ENCODE results near the gene SLC10A7.
A peak's percentile ranks its signal among the peaks of the same experiment; 100 is the strongest.

The SLC10A7 gene

DNA sequence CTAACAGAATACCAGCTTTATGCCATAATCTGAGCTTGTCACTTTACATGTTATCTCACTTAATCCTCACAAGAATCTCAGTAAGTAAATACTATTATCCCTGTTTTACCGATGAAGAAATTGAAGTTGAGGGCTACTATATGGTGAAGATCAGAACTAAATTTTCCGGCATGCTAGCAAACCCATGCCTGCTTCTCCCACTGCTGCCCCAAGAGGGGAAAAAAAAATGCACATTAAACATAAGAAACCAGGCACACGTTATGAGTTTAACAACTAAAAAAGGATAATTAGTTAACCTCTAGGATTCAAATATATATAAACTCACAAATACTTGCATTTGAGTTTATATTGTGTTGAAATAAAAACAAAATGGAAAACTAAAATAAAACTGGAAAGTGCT lies 10.8 kb downstream of the SLC10A7 start:
- no peaks in the 10 kb centered on the region for H4K20me1 ChIP-seq (ENCODE audit: low read depth, low read length)
- no peak overlapping the region for H2AFZ ChIP-seq (ENCODE audit: low read depth, low read length, severe bottlenecking)
- no peaks in the 10 kb centered on the region; the same call in 1 of the 2 replicates for H3F3A ChIP-seq (ENCODE audit: insufficient read depth)
- H3K9me3 ChIP-seq (ENCODE audit: insufficient read depth, low read length): no peaks in the 10 kb centered on the region
- no peaks in the 10 kb centered on the region for H3K79me2 ChIP-seq (ENCODE audit: insufficient read depth, low read length)
- H3K27ac ChIP-seq (ENCODE audit: low read depth, low read length): no peak overlapping the region
- no peaks in the 10 kb centered on the region for H3K27me3 ChIP-seq (ENCODE audit: low read length)
- TF ChIP-seq EZH2phosphoT487 (conservative IDR thresholded peaks at IDR 0.05; ENCODE audit: low read length): no peak
- TF ChIP-seq, protein P1, sequence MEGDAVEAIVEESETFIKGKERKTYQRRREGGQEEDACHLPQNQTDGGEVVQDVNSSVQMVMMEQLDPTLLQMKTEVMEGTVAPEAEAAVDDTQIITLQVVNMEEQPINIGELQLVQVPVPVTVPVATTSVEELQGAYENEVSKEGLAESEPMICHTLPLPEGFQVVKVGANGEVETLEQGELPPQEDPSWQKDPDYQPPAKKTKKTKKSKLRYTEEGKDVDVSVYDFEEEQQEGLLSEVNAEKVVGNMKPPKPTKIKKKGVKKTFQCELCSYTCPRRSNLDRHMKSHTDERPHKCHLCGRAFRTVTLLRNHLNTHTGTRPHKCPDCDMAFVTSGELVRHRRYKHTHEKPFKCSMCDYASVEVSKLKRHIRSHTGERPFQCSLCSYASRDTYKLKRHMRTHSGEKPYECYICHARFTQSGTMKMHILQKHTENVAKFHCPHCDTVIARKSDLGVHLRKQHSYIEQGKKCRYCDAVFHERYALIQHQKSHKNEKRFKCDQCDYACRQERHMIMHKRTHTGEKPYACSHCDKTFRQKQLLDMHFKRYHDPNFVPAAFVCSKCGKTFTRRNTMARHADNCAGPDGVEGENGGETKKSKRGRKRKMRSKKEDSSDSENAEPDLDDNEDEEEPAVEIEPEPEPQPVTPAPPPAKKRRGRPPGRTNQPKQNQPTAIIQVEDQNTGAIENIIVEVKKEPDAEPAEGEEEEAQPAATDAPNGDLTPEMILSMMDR (IDR thresholded peaks at IDR 0.05; ENCODE audit: insufficient read depth, low read length, poor library complexity, severe bottlenecking): peak; percentile 16
- H3K9ac ChIP-seq (ENCODE audit: low read length): no peak overlapping the region
- no peak overlapping the region for H3K4me2 ChIP-seq (ENCODE audit: low read depth, low read length, poor library complexity, severe bottlenecking)
- H3K4me3 ChIP-seq (ENCODE audit: insufficient read depth, low read length, poor library complexity, severe bottlenecking): no peak overlapping the region
- no peaks in the 10 kb centered on the region for H3K9me2 ChIP-seq (replicated peaks; ENCODE audit: insufficient read depth, low read length)
- H3K36me3 ChIP-seq (ENCODE audit: low read length): no peaks in the 10 kb centered on the region

DNA sequence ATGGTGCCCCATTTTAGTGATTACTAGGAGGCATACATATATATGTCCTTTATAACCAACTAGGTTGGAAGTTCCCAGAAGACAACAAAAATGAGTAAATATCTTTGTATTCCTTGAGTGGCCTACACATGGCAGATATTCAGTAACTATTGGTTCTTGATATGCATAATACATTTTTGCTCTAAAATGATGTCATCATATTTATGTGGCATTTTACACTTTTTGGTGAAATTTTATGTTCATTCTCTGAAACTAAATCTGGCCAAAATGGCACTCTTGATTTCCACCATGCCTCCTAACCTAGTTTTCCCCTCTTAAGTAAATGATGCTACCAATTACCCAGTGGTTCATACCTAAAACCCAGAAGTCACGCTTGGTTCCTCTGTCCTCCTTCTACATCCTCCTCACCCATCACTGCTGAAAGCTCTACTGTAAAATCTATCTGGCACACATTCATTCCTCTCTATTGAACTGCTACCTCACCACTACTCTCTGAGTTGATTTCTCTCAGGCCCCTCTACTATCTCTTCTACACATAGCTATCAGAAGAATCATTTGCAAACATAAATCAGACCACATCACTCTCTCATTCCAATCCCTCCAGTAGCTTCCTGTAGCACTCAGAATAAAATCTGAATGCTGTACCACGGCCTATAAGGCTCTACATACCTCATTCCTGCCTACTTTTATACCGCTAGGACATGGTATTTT lies 13.4 kb downstream of the SLC10A7 start:
- Histone ChIP-seq H3K36me3 (ENCODE audit: low read length) (no peaks in the 10 kb centered on the region), H3K4me2 (ENCODE audit: low read depth, low read length, poor library complexity, severe bottlenecking) (no peak overlapping the region), H4K20me1 (ENCODE audit: low read depth, low read length) (no peaks in the 10 kb centered on the region), H3K9me2 (replicated peaks; ENCODE audit: insufficient read depth, low read length) (no peaks in the 10 kb centered on the region), H3K27ac (ENCODE audit: low read depth, low read length) (no peak overlapping the region), H3K27me3 (ENCODE audit: low read length) (no peaks in the 10 kb centered on the region), H2AFZ (ENCODE audit: low read depth, low read length, severe bottlenecking) (no peak overlapping the region), H3K9ac (ENCODE audit: low read length) (no peak overlapping the region), H3F3A (ENCODE audit: insufficient read depth) (no peaks in the 10 kb centered on the region), H3K4me3 (ENCODE audit: insufficient read depth, low read length, poor library complexity, severe bottlenecking) (no peak overlapping the region), H3K79me2 (ENCODE audit: insufficient read depth, low read length) (no peaks in the 10 kb centered on the region), H3K9me3 (ENCODE audit: insufficient read depth, low read length) (no peaks in the 10 kb centered on the region)
- TF ChIP-seq EZH2phosphoT487 (conservative IDR thresholded peaks at IDR 0.05; ENCODE audit: low read length): no peak
- TF ChIP-seq, protein P1 (IDR thresholded peaks at IDR 0.05; ENCODE audit: insufficient read depth, low read length, poor library complexity, severe bottlenecking): no peak

DNA sequence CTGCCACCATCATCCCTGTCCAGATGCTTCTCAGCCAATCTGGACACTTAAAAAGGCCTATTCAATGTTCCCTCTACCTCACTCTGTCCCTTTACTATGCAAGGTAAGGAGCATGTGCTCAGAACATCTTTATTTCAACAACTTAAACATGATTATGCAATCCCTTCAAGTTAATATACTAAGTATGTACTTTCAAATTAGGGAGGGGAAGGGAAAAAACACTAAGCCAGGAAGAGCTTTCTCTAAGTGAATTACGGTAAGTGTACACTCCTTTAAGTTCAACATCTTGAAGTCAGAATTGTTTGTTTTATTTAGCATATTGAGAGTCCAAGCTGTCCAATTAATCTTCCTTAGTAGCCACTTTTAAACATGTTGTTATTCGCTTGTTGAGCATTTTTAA lies 14.1 kb downstream of the SLC10A7 start:
- Histone ChIP-seq H4K20me1 (ENCODE audit: low read depth, low read length) (no peaks in the 10 kb centered on the region), H3K27me3 (ENCODE audit: low read length) (no peaks in the 10 kb centered on the region), H3K4me3 (ENCODE audit: insufficient read depth, low read length, poor library complexity, severe bottlenecking) (no peak overlapping the region), H2AFZ (ENCODE audit: low read depth, low read length, severe bottlenecking) (no peak overlapping the region), H3F3A (ENCODE audit: insufficient read depth) (no peaks in the 10 kb centered on the region), H3K79me2 (ENCODE audit: insufficient read depth, low read length) (no peaks in the 10 kb centered on the region), H3K27ac (ENCODE audit: low read depth, low read length) (no peak overlapping the region), H3K4me2 (ENCODE audit: low read depth, low read length, poor library complexity, severe bottlenecking) (no peak overlapping the region), H3K36me3 (ENCODE audit: low read length) (no peaks in the 10 kb centered on the region), H3K9ac (ENCODE audit: low read length) (no peak overlapping the region), H3K9me3 (ENCODE audit: insufficient read depth, low read length) (no peaks in the 10 kb centered on the region), H3K9me2 (replicated peaks; ENCODE audit: insufficient read depth, low read length) (no peaks in the 10 kb centered on the region)
- TF ChIP-seq, protein P1 (IDR thresholded peaks at IDR 0.05; ENCODE audit: insufficient read depth, low read length, poor library complexity, severe bottlenecking): no peak
- no peak for TF ChIP-seq EZH2phosphoT487 (conservative IDR thresholded peaks at IDR 0.05; ENCODE audit: low read length)

Data from SU-DHL-6 (cell line).